ENCODE results near the gene TBC1D24.
A peak's percentile ranks its signal among the peaks of the same experiment; 100 is the strongest.

TBC1D24 gene

DNA sequence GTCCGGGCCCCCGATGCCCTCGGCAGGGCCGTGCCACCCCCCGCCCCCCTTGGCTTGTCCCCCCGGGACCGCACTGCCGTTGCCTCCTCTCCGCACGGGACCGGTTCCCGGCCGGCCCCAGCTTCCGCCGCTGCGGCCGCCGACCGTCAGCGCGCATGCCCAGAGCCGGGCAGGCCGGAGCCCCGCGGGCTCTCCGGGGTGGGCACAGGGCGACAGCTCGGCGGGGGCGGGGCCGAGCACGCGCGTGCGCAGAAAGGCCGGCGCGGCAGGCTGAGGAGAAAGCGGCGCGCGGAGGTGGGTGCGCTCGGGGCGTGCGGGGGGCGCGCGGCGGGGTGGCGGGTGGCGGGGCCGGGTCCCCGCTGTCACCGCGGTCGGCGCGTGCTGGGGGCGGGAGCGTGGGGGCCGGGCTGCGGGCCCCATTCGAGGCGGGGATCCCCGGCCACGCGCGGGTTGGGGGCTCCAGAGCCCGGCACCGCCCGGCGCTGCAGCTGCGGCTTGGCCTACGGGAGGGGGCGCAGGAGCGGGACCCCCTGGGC is at the start of gene TBC1D24:
TBC1D24 (plus strand) TSS at position 251 of the 536 bp plus-strand sequence. CDS start 21,022 bp downstream, outside the sequence.
- TF ChIP-seq BACH2 (CRISPR knock-in tag; IDR thresholded peaks at IDR 0.05; ENCODE audit: borderline replicate concordance): no peak
- TF ChIP-seq ZC3H10 (CRISPR knock-in tag; IDR thresholded peaks at IDR 0.05): no peak
- TF ChIP-seq, protein P1, sequence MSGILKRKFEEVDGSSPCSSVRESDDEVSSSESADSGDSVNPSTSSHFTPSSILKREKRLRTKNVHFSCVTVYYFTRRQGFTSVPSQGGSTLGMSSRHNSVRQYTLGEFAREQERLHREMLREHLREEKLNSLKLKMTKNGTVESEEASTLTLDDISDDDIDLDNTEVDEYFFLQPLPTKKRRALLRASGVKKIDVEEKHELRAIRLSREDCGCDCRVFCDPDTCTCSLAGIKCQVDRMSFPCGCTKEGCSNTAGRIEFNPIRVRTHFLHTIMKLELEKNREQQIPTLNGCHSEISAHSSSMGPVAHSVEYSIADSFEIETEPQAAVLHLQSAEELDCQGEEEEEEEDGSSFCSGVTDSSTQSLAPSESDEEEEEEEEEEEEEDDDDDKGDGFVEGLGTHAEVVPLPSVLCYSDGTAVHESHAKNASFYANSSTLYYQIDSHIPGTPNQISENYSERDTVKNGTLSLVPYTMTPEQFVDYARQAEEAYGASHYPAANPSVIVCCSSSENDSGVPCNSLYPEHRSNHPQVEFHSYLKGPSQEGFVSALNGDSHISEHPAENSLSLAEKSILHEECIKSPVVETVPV (CRISPR knock-in tag; IDR thresholded peaks at IDR 0.05): no peak
- no peak for TF ChIP-seq TCF4 (CRISPR knock-in tag; IDR thresholded peaks at IDR 0.05; ENCODE audit: borderline replicate concordance)
- no peak for TF ChIP-seq ZFP3 (CRISPR knock-in tag; IDR thresholded peaks at IDR 0.05)
- TF ChIP-seq ISL1 (CRISPR knock-in tag; IDR thresholded peaks at IDR 0.05): no peak
- no peak for TF ChIP-seq RARB (CRISPR knock-in tag; IDR thresholded peaks at IDR 0.05)
- ATAC-seq: peak; percentile 84

DNA sequence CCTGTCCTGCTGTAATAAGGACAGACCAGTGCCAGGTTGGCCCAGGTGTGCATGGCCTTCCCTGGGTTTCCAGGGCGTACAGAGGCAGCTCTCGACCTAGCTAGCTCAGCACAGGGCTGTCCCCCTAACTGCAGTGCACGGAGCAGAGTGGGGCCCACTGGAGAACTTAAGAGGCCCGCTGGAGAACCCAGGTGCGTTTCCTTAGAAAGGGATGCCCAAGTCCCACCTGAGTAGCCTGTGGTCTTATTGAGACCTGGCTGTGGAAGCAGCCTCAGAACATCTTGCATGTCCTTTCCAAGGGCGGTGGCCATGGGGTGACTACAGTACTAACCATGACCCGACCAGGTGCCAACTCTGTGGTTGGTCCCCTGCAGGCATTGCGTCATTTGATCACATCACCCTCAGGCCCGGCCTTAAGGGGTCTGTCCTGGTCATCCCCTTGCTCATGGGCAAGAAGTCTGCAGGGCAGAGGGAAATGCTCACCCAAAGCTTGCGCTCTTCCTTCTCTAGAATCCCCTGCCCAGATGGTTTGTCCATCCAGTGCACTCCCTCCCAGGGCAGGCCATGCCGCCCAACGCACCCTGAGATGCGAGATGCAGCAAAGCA is 49.0 kb upstream of the TBC1D24 start:
- TF ChIP-seq ZNF8 (CRISPR knock-in tag; IDR thresholded peaks at IDR 0.05): no peak
- TF ChIP-seq ESRRG (CRISPR knock-in tag; IDR thresholded peaks at IDR 0.05): no peak
- no peak for TF ChIP-seq OSR1 (CRISPR knock-in tag; IDR thresholded peaks at IDR 0.05)
- no peak for TF ChIP-seq SNAI2 (CRISPR knock-in tag; IDR thresholded peaks at IDR 0.05)
- no peak for TF ChIP-seq TCF4 (CRISPR knock-in tag; IDR thresholded peaks at IDR 0.05; ENCODE audit: borderline replicate concordance)
- no peak for TF ChIP-seq RARB (CRISPR knock-in tag; IDR thresholded peaks at IDR 0.05)
- no peak for TF ChIP-seq PPARA (CRISPR knock-in tag; IDR thresholded peaks at IDR 0.05; ENCODE audit: borderline replicate concordance)
- TF ChIP-seq ISL1 (CRISPR knock-in tag; IDR thresholded peaks at IDR 0.05): no peak
- TF ChIP-seq, protein P1 (CRISPR knock-in tag; IDR thresholded peaks at IDR 0.05): no peak
- TF ChIP-seq GLIS3 (CRISPR knock-in tag; IDR thresholded peaks at IDR 0.05): no peak
- TF ChIP-seq, protein P2, sequence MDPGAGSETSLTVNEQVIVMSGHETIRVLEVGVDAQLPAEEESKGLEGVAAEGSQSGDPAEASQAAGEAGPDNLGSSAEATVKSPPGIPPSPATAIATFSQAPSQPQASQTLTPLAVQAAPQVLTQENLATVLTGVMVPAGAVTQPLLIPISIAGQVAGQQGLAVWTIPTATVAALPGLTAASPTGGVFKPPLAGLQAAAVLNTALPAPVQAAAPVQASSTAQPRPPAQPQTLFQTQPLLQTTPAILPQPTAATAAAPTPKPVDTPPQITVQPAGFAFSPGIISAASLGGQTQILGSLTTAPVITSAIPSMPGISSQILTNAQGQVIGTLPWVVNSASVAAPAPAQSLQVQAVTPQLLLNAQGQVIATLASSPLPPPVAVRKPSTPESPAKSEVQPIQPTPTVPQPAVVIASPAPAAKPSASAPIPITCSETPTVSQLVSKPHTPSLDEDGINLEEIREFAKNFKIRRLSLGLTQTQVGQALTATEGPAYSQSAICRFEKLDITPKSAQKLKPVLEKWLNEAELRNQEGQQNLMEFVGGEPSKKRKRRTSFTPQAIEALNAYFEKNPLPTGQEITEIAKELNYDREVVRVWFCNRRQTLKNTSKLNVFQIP (CRISPR knock-in tag; IDR thresholded peaks at IDR 0.05; ENCODE audit: borderline replicate concordance, low read depth): no peak
- TF ChIP-seq CSDC2 (CRISPR knock-in tag; IDR thresholded peaks at IDR 0.05): no peak
- TF ChIP-seq, protein P3, sequence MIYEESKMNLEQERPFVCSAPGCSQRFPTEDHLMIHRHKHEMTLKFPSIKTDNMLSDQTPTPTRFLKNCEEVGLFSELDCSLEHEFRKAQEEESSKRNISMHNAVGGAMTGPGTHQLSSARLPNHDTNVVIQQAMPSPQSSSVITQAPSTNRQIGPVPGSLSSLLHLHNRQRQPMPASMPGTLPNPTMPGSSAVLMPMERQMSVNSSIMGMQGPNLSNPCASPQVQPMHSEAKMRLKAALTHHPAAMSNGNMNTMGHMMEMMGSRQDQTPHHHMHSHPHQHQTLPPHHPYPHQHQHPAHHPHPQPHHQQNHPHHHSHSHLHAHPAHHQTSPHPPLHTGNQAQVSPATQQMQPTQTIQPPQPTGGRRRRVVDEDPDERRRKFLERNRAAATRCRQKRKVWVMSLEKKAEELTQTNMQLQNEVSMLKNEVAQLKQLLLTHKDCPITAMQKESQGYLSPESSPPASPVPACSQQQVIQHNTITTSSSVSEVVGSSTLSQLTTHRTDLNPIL (CRISPR knock-in tag; IDR thresholded peaks at IDR 0.05; ENCODE audit: low read depth): no peak
- no peak for TF ChIP-seq ZNF70 (CRISPR knock-in tag; IDR thresholded peaks at IDR 0.05)
- ATAC-seq: no peak

DNA sequence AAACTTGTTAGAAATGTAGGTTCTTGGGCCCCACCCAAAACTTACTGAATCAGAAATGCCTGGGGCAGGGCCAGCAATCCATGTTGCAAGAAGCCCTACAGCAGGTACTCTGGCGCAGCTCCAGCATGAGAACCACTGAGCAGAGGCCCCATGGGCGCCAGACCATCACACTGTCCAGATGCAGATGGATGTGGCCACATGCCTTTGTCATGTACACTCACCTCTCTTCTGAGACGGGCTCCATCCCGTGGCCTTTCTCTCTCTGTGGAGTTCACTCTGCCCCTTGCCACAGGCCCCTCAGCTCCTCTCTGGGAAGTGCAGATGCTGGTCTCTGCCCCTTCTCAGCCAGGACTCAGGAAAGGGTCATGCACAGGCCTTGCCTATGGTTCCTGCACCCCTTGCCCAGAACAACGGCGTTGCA is 48.0 kb upstream of the TBC1D24 start:
- TF ChIP-seq ZNF70 (CRISPR knock-in tag; IDR thresholded peaks at IDR 0.05) (no peak), BACH2 (CRISPR knock-in tag; IDR thresholded peaks at IDR 0.05; ENCODE audit: borderline replicate concordance) (no peak), OSR1 (CRISPR knock-in tag; IDR thresholded peaks at IDR 0.05) (no peak), RARB (CRISPR knock-in tag; IDR thresholded peaks at IDR 0.05) (no peak), CSDC2 (CRISPR knock-in tag; IDR thresholded peaks at IDR 0.05) (no peak), ARNTL (CRISPR knock-in tag; IDR thresholded peaks at IDR 0.05; ENCODE audit: borderline replicate concordance, low read depth) (no peak), TOX (CRISPR knock-in tag; IDR thresholded peaks at IDR 0.05; ENCODE audit: borderline replicate concordance) (no peak), ZNF8 (CRISPR knock-in tag; IDR thresholded peaks at IDR 0.05) (no peak), ZC3H10 (CRISPR knock-in tag; IDR thresholded peaks at IDR 0.05) (no peak), ZFP30 (CRISPR knock-in tag; IDR thresholded peaks at IDR 0.05) (no peak), TCF4 (CRISPR knock-in tag; IDR thresholded peaks at IDR 0.05; ENCODE audit: borderline replicate concordance) (no peak), ESRRG (CRISPR knock-in tag; IDR thresholded peaks at IDR 0.05) (no peak)
- TF ChIP-seq, protein P2 (CRISPR knock-in tag; IDR thresholded peaks at IDR 0.05; ENCODE audit: borderline replicate concordance, low read depth): no peak
- TF ChIP-seq, protein P4, sequence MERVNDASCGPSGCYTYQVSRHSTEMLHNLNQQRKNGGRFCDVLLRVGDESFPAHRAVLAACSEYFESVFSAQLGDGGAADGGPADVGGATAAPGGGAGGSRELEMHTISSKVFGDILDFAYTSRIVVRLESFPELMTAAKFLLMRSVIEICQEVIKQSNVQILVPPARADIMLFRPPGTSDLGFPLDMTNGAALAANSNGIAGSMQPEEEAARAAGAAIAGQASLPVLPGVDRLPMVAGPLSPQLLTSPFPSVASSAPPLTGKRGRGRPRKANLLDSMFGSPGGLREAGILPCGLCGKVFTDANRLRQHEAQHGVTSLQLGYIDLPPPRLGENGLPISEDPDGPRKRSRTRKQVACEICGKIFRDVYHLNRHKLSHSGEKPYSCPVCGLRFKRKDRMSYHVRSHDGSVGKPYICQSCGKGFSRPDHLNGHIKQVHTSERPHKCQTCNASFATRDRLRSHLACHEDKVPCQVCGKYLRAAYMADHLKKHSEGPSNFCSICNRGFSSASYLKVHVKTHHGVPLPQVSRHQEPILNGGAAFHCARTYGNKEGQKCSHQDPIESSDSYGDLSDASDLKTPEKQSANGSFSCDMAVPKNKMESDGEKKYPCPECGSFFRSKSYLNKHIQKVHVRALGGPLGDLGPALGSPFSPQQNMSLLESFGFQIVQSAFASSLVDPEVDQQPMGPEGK (CRISPR knock-in tag; IDR thresholded peaks at IDR 0.05; ENCODE audit: borderline replicate concordance): no peak
- TF ChIP-seq, protein P5, sequence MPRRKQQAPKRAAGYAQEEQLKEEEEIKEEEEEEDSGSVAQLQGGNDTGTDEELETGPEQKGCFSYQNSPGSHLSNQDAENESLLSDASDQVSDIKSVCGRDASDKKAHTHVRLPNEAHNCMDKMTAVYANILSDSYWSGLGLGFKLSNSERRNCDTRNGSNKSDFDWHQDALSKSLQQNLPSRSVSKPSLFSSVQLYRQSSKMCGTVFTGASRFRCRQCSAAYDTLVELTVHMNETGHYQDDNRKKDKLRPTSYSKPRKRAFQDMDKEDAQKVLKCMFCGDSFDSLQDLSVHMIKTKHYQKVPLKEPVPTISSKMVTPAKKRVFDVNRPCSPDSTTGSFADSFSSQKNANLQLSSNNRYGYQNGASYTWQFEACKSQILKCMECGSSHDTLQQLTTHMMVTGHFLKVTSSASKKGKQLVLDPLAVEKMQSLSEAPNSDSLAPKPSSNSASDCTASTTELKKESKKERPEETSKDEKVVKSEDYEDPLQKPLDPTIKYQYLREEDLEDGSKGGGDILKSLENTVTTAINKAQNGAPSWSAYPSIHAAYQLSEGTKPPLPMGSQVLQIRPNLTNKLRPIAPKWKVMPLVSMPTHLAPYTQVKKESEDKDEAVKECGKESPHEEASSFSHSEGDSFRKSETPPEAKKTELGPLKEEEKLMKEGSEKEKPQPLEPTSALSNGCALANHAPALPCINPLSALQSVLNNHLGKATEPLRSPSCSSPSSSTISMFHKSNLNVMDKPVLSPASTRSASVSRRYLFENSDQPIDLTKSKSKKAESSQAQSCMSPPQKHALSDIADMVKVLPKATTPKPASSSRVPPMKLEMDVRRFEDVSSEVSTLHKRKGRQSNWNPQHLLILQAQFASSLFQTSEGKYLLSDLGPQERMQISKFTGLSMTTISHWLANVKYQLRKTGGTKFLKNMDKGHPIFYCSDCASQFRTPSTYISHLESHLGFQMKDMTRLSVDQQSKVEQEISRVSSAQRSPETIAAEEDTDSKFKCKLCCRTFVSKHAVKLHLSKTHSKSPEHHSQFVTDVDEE (CRISPR knock-in tag; IDR thresholded peaks at IDR 0.05): no peak
- ATAC-seq: no peak

Measured in SK-N-SH treated with all-trans-retinoic acid at 6 μM for 48 hours (cell line).